Mesenchymal stem cell (in vitro differentiated cells and primary cell): Measurements from ENCODE around the gene SH3GL2.

Experiments used
- DNase-seq: peaks from one replicate; pipeline ENCODE4 v3.0.0-alpha.2; 2013
- H2AFZ ChIP-seq: one replicate; pipeline ENCODE4 v1.6.1; 2013; ENCODE audit warnings: low read depth, mild to moderate bottlenecking, control low read depth, inconsistent platforms, low read length, moderate library complexity
- H2AK5ac ChIP-seq: 2 replicates; pipeline ENCODE4 v1.6.1; 2013; ENCODE audit warnings: low read length, moderate library complexity, mild to moderate bottlenecking, inconsistent platforms; ENCODE audit not compliant: severe bottlenecking
- H2BK120ac ChIP-seq: one replicate; pipeline ENCODE4 v1.6.1; 2013; ENCODE audit warnings: low read depth, mild to moderate bottlenecking, inconsistent platforms, low read length, moderate library complexity
- H2BK12ac ChIP-seq, 2 experiments: one replicate each; pipeline ENCODE4 v1.6.1; 2013; ENCODE audit warnings: inconsistent platforms in 2 of 2, low read length in 2 of 2, mild to moderate bottlenecking in 2 of 2, moderate library complexity in 2 of 2, control low read depth in 1 of 2
- H2BK15ac ChIP-seq: one replicate; pipeline ENCODE4 v1.6.1; 2013; ENCODE audit warnings: mild to moderate bottlenecking, low read depth, inconsistent platforms; ENCODE audit not compliant: poor library complexity, severe bottlenecking
- H2BK5ac ChIP-seq: 2 replicates; pipeline ENCODE4 v1.6.1; 2013; ENCODE audit warnings: low read depth, mild to moderate bottlenecking, low read length, control low read depth, inconsistent platforms; ENCODE audit not compliant: poor library complexity, severe bottlenecking
- H3K14ac ChIP-seq, 2 experiments: one replicate each; pipeline ENCODE4 v1.6.1; 2013; ENCODE audit warnings: inconsistent platforms in 2 of 2, low read length in 2 of 2, control low read depth in 1 of 2, mild to moderate bottlenecking in 1 of 2, moderate library complexity in 1 of 2
- H3K18ac ChIP-seq, 2 experiments: one replicate each; pipeline ENCODE4 v1.6.1; 2013; ENCODE audit warnings: inconsistent platforms in 2 of 2, low read length in 2 of 2, control low read depth in 1 of 2, low read depth in 1 of 2, mild to moderate bottlenecking in 1 of 2
- H3K23ac ChIP-seq, 2 experiments: one replicate each; pipeline ENCODE4 v1.6.1; 2013; ENCODE audit warnings: inconsistent platforms in 2 of 2, low read length in 2 of 2, mild to moderate bottlenecking in 2 of 2, moderate library complexity in 2 of 2, control low read depth in 1 of 2
- H3K27ac ChIP-seq: 2 replicates; pipeline ENCODE4 v1.5.1; 2013; ENCODE audit warnings: mild to moderate bottlenecking, moderate library complexity, low read length, control low read depth, inconsistent platforms; ENCODE audit not compliant: poor library complexity, severe bottlenecking
- H3K27me3 ChIP-seq, 2 experiments: 2 replicates each; pipeline versions ENCODE4 v1.6.1 to v1.7.0; 2013; ENCODE audit warnings: low read length in 2 of 2, mild to moderate bottlenecking in 2 of 2, moderate library complexity in 2 of 2, control low read depth in 1 of 2, inconsistent platforms in 1 of 2; ENCODE audit not compliant: control insufficient read depth in 1 of 2, insufficient read depth in 1 of 2
- H3K36me3 ChIP-seq, 2 experiments: 2 replicates each; pipeline versions ENCODE4 v1.6.1 to v1.7.0; 2013; ENCODE audit warnings: low read length in 2 of 2, control low read depth in 1 of 2, inconsistent platforms in 1 of 2, low read depth in 1 of 2, mild to moderate bottlenecking in 1 of 2; ENCODE audit not compliant: insufficient read depth in 2 of 2, control insufficient read depth in 1 of 2
- H3K4ac ChIP-seq, 2 experiments: one replicate each; pipeline ENCODE4 v1.6.1; 2013; ENCODE audit warnings: inconsistent platforms in 2 of 2, low read length in 2 of 2, mild to moderate bottlenecking in 2 of 2, moderate library complexity in 2 of 2, control low read depth in 1 of 2, low read depth in 1 of 2
- H3K4me1 ChIP-seq: 2 replicates; pipeline ENCODE4 v1.6.1; 2013; ENCODE audit warnings: low read depth, low read length, control low read depth; ENCODE audit not compliant: control insufficient read depth, insufficient read depth
- H3K4me2 ChIP-seq: 2 replicates; pipeline ENCODE4 v1.6.1; 2013; ENCODE audit warnings: low read length, mild to moderate bottlenecking, inconsistent platforms; ENCODE audit not compliant: poor library complexity, severe bottlenecking
- H3K4me3 ChIP-seq, 2 experiments: 2 replicates each; pipeline versions ENCODE4 v1.5.1 to v1.7.0; 2013; ENCODE audit warnings: low read length in 2 of 2, mild to moderate bottlenecking in 2 of 2, control low read depth in 1 of 2, low read depth in 1 of 2; ENCODE audit not compliant: insufficient read depth in 1 of 2
- H3K79me1 ChIP-seq: replicated peaks from 2 replicates; pipeline ENCODE4 v1.6.1; 2013; ENCODE audit warnings: mild to moderate bottlenecking, control low read depth, low read length, inconsistent platforms; ENCODE audit not compliant: poor library complexity, severe bottlenecking
- H3K9ac ChIP-seq: 2 replicates; pipeline ENCODE4 v1.7.0; 2013; ENCODE audit warnings: mild to moderate bottlenecking, low read length, moderate library complexity
- H3K9me3 ChIP-seq: 2 replicates; pipeline ENCODE4 v1.7.0; 2013; ENCODE audit warnings: mild to moderate bottlenecking, low read length; ENCODE audit not compliant: control insufficient read depth
- H4K8ac ChIP-seq: one replicate; pipeline ENCODE4 v1.6.1; 2013; ENCODE audit warnings: inconsistent platforms, mild to moderate bottlenecking, low read length, moderate library complexity
- H4K91ac ChIP-seq: one replicate; pipeline ENCODE4 v1.6.1; 2013; ENCODE audit warnings: mild to moderate bottlenecking, low read length, inconsistent platforms
- WGBS: methylation state at CpG from one replicate; pipeline ENCODE4 v1.1.7; 2013; ENCODE audit warnings: mixed read lengths; 5-methylcytosine and 5-hydroxymethylcytosine counted together

Gene SH3GL2

GRCh38 chr9:17772223-17772622 is 193.4 kb downstream of the SH3GL2 start:
- peaks cover 4 to 38% of the 10 kb centered on the region in 2 experiments for H3K27me3 ChIP-seq
- no peak overlapping the region for H2BK120ac ChIP-seq
- H4K91ac ChIP-seq: no peak overlapping the region
- H3K18ac ChIP-seq: no peak overlapping the region
- no peak overlapping the region for H3K27ac ChIP-seq
- no peak overlapping the region for H3K4me3 ChIP-seq
- no peak overlapping the region for H3K14ac ChIP-seq
- no peak overlapping the region for H2AK5ac ChIP-seq
- H2BK12ac ChIP-seq: no peak overlapping the region
- no peak overlapping the region for H2BK5ac ChIP-seq
- 93% methylated on average over 1 of the region's 3 CpGs for WGBS
- DNase-seq: no peak
- H3K36me3 ChIP-seq: no peaks in the 10 kb centered on the region
- no peaks in the 10 kb centered on the region for H3K79me1 ChIP-seq
- H3K23ac ChIP-seq: no peak overlapping the region
- H3K4ac ChIP-seq: no peak overlapping the region
- H2BK15ac ChIP-seq: no peak overlapping the region
- H3K4me1 ChIP-seq: no peaks in the 10 kb centered on the region
- no peak overlapping the region for H3K4me2 ChIP-seq
- H4K8ac ChIP-seq: no peak overlapping the region
- H2AFZ ChIP-seq: no peak overlapping the region
- no peak overlapping the region for H3K9ac ChIP-seq
- no peaks in the 10 kb centered on the region for H3K9me3 ChIP-seq

GRCh38 chr9:17775656-17776055 is 196.8 kb downstream of the SH3GL2 start:
- DNase-seq: no peak
- no peak overlapping the region for H4K91ac ChIP-seq
- no peaks in the 10 kb centered on the region for H3K9me3 ChIP-seq
- no peak overlapping the region for H2AFZ ChIP-seq
- H3K4ac ChIP-seq: no peak overlapping the region
- H3K27me3 ChIP-seq: peaks cover 4 to 28% of the 10 kb centered on the region in 2 experiments
- no peak overlapping the region for H4K8ac ChIP-seq
- H3K36me3 ChIP-seq: no peaks in the 10 kb centered on the region
- H3K4me2 ChIP-seq: no peak overlapping the region
- H3K4me3 ChIP-seq: no peak overlapping the region
- no peak overlapping the region for H2AK5ac ChIP-seq
- no peak overlapping the region for H2BK15ac ChIP-seq
- no peak overlapping the region for H3K27ac ChIP-seq
- H2BK120ac ChIP-seq: no peak overlapping the region
- no peak overlapping the region for H3K14ac ChIP-seq
- H3K23ac ChIP-seq: no peak overlapping the region
- H2BK5ac ChIP-seq: no peak overlapping the region
- H3K4me1 ChIP-seq: no peaks in the 10 kb centered on the region
- H2BK12ac ChIP-seq: no peak overlapping the region
- H3K9ac ChIP-seq: no peak overlapping the region
- H3K79me1 ChIP-seq: no peaks in the 10 kb centered on the region
- no peak overlapping the region for H3K18ac ChIP-seq

GRCh38 chr9:17776735-17777134 is 197.9 kb downstream of the SH3GL2 start:
- WGBS: 20% methylated on average over 1 of the region's 3 CpGs
- Histone ChIP-seq H3K4ac (no peak overlapping the region), H3K27me3 (peaks cover 0 to 17% of the 10 kb centered on the region in 2 experiments), H3K4me3 (no peak overlapping the region), H3K23ac (no peak overlapping the region), H2BK12ac (no peak overlapping the region), H3K9me3 (no peaks in the 10 kb centered on the region), H4K91ac (no peak overlapping the region), H3K4me2 (no peak overlapping the region), H3K14ac (no peak overlapping the region), H2BK120ac (no peak overlapping the region), H3K18ac (no peak overlapping the region), H4K8ac (no peak overlapping the region), H2AFZ (no peak overlapping the region), H3K9ac (no peak overlapping the region), H3K27ac (no peak overlapping the region), H2BK5ac (no peak overlapping the region), H3K4me1 (no peaks in the 10 kb centered on the region), H3K79me1 (no peaks in the 10 kb centered on the region), H2AK5ac (no peak overlapping the region), H3K36me3 (no peaks in the 10 kb centered on the region), H2BK15ac (no peak overlapping the region)
- no peak for DNase-seq

- no peaks in the 10 kb centered on the region for H3K79me1 ChIP-seq
- no peak overlapping the region for H3K4ac ChIP-seq
- H2AK5ac ChIP-seq: no peak overlapping the region
- no peaks in the 10 kb centered on the region for H3K36me3 ChIP-seq
- no peak overlapping the region for H3K14ac ChIP-seq
- no peaks in the 10 kb centered on the region for H3K9me3 ChIP-seq
- H2BK120ac ChIP-seq: no peak overlapping the region
- H3K9ac ChIP-seq: no peak overlapping the region
- no peak overlapping the region for H2BK12ac ChIP-seq
- peaks cover 0 to 17% of the 10 kb centered on the region in 2 experiments for H3K27me3 ChIP-seq
- H2AFZ ChIP-seq: no peak overlapping the region
- H3K4me1 ChIP-seq: no peaks in the 10 kb centered on the region
- no peak overlapping the region for H2BK5ac ChIP-seq
- WGBS: 86% methylated on average over 1 of the region's 3 CpGs
- H3K27ac ChIP-seq: no peak overlapping the region
- no peak overlapping the region for H4K91ac ChIP-seq
- no peak overlapping the region for H3K18ac ChIP-seq
- H3K4me3 ChIP-seq: no peak overlapping the region
- H3K23ac ChIP-seq: no peak overlapping the region
- no peak overlapping the region for H4K8ac ChIP-seq
- DNase-seq: no peak
- H2BK15ac ChIP-seq: no peak overlapping the region
- H3K4me2 ChIP-seq: no peak overlapping the region
Measured at GRCh38 chr9:17777465-17777864, 198.6 kb downstream of the SH3GL2 start.
